Pulmonary artery endothelial cell (primary cell): Measurements from ENCODE around the gene APCDD1L. TPM values are rescaled to one million over a fixed set of nuclear protein-coding genes. Genes with fewer than 3 reads are reported as not detected.
"Not testable (repeated sequence)": the region's sequence is repeated elsewhere in the genome, so short reads cannot be mapped to it uniquely, and the experiment has no call there.

Experiments used
- DNase-seq: peaks from one replicate; pipeline ENCODE4 v3.0.0-alpha.2; 2011; ENCODE audit warnings: low read depth, low spot score
- total RNA-seq: library from RNA; depleted of rRNA; stranded (reverse); fragments of >200 nt; gene quantifications from 2 replicates; pipeline ENCODE4 v1.2.3, GENCODE V29; 2014

The APCDD1L gene
- total RNA-seq, 1 donor from 2014 or later, result 0.26 TPM

DNA sequence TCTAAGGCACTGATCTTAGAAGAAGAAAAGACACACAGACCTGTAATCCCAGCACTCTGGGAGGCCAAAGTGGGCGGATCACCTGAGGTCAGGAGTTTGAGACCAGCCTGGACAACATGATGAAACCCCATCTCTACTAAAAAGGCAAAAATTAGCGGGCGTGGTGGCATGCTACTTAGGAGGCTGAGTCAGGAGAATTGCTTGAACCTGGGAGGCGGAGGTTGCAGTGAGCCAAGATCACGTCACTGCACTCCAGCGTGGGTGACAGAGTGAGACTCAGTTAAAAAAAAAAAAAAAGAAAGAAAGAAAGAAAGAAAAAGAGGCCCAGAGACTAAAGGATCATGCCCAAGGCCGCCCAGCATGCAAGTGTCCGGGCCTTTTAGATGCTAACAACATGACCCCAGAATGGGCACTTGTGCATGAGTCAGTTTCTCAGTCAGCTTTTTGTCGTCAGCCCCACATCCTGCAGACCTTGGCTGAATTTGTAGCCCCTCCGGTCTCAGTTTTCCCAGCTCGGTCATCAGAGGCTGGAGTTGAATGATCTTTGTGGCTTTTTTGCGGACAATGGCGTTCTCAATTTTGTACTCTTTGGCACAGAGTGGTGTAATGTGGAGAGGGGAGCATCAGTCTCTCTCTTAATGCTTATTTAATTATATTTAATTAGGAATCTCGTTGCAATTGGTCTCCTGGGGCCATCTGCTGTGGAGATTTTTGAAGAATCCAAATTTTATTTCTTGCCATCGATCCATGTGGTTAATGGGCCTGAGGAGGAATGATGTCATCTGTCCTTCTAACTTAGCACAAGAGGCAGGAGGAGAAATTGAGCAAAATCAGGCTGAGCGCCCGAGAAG, 30.6 kb upstream of the APCDD1L start:
- no peak for DNase-seq

DNA sequence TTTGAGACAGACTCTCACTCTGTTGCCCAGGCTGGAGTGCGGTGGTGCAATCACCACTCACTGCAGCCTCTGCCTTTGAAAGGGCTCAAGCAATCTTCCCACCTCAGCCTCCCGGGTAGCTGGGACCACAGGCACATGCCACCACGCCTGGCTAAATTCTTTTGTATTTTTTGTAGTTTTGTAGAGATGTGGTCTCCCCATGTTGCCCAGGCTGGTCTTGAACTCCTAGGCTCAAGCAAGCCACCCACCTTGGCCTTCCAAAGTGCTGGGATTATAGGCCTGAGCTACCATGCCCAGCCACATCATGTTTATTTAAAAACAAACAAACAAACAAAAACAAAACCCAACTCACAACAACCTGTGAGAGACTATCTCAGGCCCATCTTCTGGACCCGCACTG, 29.7 kb upstream of the APCDD1L start:
- DNase-seq, result no peak

DNA sequence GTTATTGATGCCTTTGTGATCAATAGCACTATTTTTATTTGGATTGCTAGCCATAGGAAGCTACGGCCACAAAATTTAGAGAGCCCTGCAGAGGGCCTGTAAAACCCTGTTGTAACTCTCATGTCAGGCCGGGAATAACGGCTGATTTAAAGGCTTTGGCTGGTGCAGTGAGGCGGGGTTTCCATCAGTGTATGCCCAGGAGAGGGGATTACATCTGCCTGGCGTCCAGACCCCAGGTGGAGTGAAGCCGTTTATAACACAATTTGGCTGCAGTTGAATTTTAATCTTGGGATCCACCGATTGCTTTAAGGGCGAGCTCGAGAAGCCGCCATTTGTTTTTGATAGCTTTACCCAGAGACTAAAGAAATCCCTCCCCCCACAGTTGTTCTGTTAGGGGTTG, 29.1 kb upstream of the APCDD1L start:
- no peak for DNase-seq

DNA sequence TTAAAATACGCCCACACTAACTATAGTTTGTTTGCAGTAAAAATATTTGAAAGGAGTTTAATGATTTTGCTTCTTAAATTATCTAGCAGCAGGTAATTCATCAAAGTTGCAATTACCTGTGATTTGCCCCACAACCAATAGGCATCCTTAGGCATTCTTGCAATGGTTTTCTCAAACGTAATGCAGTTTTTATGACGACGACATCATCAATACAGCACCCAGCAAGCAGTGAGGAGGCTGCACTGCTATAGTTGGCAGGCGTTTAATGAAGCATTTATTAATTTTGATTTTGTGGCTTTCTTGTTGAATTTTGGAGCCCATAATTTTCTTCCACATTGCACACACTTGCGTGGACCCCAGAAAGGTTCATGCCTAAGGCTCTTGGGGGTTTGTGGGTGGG, 28.1 kb upstream of the APCDD1L start:
- no peak for DNase-seq

DNA sequence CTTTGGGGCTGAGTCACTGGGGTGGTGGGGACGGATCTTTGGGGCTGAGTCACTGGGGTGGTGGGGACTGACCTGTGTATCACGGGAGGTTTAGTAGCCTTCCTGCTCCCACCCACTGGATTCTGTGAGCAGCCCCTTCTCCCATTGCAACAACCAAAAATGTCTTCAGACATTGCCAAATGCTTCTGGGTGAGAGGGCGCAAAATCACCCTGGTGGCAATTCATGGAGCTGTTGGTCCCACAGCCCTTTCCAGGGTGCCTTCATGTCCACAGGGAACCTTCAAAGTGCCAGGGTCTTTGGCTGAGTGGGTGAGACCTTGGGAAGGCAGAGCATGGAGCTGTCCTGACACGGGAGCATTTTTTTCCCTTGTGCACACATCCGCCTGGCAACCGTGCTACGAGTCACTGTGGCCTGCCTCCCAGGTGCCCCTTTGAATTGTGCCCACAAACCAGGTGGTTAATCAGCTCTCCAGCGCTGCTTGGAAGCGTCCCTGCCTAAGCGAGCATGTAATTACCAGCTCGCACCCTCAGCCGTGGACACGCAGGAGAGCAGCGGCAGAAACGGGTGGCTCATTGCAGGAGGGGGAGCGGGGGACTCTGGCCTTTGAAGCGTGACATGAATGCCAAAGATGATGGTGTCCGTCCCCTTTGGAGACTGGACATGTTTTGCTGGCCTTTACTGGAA, 27.4 kb upstream of the APCDD1L start:
- no peak for DNase-seq

DNA sequence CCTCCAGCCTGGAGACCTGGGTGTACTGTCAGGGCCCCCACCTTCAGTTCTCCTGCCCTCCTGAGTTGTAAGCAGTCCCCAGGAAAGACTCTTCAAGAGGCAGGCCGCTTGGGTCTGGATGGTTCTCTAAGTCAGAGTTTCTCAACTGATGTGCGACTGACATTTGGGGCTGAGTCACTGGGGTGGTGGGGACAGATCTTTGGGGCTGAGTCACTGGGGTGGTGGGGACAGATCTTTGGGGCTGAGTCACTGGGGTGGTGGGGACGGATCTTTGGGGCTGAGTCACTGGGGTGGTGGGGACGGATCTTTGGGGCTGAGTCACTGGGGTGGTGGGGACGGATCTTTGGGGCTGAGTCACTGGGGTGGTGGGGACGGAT, 26.8 kb upstream of the APCDD1L start:
- DNase-seq, result not testable (repeated sequence)

DNA sequence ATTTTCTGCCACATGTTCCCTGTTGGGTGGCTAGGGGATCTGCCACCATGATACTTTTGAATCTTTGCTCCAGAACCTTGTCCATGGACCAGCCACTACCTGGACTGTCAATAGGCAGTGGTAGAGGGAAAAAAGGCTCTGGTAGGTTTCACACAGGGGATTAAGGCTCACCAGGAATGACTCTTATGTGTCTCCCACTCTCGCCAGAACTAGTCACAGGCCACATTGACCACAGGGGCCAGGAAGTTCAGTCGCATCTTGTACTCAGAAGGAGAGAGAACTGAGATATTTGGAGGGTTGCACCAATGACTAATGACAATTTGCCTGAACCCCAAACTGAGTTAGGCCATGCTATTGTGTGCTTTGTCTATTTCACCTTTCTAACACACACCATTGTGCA, 23.6 kb upstream of the APCDD1L start:
- DNase-seq, result no peak

DNA sequence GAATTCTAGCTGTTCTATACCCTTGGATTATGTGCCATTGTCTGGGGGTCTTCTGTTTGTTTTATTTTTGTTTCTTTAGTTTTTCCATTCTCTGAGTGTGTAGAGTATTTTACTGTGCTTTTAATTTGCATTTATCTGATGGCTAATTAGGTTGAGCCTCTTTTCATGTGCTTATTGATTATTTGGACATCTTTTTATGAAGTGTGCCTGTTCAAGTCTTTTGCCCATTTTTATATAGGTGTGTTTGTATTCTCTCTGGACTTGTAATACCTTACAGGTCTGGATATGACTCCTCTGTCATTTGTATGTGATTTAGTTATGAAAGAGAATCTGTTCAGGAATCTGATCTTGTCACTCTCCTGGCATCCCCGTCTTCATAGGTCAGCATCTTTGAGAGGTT, 22.6 kb upstream of the APCDD1L start:
- no peak for DNase-seq

DNA sequence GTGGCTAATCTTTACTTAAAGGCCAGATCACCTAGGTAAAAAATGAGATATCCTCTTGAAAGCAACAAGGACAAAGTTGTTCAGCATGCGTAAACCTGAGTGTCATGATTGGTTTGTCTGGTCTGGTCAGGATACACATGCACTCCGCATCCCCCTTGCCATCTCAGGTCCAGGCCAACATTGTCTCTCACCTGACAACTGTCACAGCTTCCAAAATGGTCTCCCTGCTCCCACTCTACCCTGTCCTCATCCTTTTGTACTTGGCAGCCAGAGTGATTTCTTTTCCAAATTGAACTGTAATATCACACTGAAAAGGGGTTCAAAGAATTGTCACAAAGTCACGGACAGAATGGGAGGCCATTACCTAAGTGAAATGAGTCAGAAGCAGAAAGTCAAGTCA, 21.1 kb upstream of the APCDD1L start:
- DNase-seq, result no peak

DNA sequence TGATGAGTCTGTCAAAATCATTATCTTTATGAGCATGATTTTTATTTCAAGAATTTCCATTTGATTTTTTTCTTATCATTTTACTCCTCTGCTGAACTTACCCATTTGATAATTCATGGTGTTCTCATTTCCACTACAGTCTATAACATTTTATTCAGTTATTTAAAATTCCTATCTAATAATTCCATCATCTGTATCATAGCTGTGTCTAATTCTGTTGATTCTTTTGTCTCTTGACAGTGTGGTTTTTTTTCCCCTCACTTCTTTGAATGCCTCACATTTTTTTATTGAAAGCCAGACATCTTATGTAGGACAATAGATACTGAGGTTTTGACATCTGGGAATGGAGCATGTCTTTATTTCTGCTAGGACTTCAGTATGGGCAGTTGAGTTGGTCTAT, 16.5 kb upstream of the APCDD1L start:
- no peak for DNase-seq

DNA sequence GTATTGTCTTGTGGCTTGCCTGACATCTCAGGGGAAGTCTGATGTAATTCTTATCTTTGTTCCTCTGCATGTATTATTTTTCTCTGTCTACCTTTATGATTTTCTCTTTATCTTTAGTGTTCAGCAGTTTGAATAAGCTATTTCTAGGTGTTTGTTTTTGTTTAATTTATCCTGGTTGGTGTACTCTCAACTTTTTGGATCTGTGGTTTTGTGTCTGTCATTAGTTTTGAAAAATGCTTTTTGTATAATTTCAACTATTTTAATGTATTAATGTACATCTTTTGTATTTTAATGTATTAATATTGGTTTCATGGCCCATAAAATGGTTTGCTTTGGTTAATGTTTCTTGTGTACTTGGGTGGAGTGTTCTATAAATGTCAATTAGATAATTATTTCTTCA, 15.9 kb upstream of the APCDD1L start:
- no peak for DNase-seq

DNA sequence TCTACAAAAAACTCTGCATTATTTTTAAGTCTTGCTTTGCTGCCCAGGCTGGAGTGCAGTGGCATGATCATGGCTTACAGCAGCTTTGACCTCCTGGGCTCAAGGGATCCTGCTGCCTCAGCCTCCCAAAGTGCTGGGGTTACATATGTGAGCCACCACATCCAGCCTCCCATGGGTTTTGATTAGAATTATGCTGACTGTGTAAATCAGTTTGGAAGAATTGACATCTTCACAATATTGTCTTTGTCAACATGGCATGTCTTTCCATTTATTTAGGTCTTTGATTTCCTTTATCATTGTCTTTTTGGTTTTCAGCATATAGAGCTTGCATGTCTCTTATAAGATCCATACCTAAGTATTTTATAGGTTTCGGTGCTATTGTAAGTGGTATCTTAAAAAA, 13.2 kb upstream of the APCDD1L start:
- DNase-seq, result no peak

DNA sequence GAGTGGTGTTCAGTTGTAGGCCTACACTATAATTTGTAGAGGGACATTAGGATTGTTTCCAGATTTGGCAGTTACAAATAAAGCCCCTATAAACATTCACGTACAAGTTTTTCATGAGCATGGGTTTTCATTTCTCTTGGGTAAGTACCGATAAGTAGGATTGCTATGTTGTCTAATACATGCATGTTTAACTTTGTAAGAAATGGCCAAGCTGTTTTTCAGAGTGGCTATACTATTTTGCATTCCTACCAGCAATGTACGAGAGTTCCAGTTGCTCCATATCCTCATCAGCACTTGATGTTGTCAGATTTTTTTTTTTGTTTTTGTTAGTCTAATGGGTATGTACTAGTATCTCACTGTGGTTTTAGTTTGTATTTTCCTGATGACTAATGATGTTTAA, 11.2 kb upstream of the APCDD1L start:
- DNase-seq, result no peak

DNA sequence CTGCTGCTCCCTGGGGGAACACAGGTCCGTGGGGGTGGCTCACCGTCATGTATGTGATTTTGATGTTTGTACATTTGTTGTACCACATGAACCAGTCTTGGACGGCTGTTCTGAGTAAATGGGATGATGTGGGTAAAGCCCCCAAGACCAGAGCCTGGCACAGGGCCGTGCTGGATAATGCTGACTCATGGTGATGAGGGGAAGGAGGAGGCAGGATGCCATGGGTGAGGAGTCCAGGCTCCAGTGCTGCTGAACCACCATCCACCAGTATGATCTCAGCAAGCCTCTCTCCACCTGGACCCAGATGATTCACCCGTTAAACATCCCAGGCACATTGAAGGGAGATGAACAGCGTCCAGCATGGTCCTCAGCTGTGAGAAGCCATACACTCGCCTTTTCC, 9.6 kb upstream of the APCDD1L start:
- DNase-seq, result no peak

DNA sequence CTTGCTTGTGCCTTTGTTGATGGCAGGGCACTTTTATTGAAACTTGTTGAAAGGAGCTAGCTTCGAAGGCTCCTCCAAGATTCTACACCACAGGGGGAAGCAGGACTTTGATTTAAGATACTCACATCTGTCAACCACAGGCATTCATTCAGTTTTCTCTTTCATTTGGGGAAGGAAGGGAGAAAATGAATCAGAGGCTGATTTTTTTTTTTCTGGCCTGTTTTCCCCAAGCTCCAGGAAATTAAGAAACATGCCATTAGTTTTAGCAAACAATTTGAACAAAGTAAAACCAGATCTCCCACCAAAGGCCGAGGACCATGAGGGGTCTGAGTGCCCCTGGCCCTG, 8.7 kb upstream of the APCDD1L start:
- DNase-seq, result no peak

DNA sequence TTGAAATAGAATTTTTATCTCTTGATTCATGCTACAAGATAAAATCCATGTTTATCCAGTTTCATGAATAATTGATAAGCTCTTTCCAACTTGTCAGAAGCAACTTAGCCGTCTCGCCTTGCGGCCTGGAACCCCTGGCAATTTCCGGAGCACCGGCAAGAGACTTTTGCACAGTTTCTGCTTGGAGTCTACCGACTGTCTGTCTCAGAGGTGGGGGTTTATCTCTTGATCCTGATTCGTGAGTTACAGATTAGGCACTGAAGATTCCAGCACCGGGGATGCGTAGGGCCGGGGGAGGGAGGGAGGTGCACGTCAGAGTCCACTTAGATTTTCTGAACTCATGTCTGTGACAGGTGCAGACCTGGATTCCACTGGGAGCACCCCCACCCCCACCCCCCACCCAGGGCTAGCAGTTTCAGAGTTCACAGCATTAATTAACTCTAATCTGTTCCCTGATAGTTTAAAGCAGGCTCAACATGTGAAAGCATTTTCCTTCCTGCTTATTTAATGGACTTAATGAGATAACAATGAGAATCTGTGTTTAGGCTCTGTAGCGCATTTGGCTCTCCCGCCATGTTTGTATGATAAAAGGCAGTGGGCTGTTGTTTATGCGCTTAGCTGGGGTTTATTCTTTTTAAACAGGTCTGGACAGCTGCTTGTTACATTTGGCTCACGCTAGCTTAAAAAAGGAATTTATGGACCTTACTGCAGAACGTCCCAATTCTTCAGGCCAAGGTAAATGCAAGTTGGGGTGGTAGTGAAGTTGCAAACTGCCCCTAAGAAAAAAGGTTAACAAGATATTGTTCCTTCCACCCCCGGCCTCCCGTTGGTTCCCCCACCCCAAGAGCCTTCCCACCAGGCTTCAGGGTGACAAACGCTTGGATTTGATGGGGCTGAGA, 8.1 kb upstream of the APCDD1L start:
- no peak for DNase-seq

DNA sequence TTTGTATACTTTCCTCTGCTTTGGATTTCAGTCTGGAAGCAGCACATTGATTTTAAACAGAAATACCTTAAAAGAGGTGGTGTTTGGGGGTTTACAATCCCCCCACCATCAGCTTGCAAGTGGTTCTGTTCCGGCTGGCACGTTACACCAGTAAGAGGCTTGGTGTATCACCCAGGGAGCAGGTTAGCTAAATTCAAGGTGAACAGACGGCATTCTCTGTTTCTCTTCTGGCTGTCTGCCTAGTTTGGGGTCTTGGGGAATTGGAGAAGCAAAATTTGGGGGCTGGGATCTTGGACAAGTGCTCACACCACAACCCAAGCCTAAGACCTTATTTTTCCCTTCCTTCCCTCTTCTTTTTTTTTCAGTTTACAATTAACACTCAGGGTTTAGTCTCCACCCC, 7.5 kb upstream of the APCDD1L start:
- no peak for DNase-seq

DNA sequence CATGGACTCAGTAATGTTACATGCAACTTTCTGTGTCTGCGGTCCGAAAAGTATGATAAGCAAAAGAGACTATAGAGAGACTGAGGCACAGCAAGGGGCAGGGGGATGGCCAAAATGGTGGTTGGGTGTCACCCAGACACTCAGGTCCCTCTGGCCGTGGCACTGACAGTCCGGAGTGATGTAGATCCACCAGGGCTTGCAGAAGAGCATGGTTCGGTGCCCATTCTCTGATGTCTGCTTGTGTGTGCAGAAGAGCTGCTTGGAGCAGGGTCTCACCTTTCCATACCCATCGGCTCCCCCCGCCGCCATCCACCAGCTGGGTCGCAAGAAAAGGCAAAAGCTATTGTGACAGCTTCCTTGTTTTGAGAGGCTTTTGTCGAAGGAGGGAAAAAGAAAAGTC, 6.6 kb upstream of the APCDD1L start:
- no peak for DNase-seq

DNA sequence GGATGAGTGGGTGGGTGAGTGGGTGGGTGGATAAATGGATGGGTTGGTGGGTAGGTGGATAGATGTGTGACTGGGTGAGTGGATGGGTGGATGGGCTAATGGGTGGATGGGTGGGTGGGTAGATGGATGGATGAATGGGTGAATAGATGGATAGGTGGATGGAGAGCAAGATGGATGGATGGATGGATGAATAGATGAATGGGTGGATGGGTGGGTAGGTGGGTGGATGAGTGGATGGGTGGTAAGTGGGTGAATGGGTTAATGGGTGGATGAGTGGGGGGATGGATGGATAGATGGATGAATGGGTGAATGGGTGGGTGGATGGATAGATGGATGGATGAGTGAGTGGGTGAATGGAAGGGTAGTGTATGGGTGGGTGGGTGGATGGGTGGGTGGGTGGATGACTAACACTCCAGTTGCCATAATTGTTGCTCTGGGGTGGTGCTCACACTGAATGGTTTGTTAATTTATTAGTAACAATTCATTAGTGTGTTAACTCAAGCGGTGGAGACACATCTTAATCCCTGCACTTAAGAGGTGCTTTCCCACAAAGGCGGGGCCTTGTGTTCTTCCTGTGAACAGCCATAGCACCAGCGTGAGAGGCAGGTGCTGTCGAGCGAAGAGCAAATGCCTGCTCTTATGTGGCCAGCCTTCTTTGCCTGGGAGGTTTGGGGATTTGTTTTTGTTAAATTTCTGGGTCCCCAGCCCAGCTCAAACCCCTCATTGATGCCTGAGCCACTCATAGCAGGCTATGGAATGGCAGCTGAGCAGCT, 4.9 kb upstream of the APCDD1L start:
- DNase-seq, result no peak

DNA sequence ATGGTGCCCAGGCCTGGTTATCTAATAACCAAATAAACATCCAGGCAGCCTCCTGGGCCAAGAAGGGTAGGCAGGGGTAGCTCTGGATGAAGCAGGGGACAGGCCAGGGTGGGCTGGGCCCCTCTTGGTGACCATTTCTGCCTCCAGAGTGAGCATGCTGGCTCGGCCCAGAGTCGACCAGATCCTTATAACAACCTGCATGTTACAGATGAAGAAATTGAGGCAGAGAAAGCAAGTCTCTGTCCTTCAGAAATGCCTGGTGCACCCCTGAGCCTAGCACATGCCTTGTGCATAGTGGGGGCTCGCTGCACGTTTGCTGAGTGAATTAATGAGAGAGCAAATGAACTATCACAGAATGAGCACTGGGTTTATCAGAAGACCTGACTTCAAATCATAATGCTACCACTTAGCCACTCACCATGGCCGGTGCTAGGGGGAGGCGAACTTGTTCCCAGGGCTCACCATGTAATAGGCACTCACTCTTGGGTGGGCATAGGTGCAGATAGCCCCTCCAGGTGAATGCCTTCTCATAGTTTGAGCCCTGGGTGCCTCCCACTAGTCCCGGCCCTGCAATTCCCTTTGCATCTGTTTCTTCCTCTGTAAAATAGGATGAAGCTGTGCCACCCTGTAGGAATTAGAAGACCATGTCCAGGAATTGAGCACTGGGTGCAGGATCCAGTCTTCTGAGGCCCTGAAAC, 3.8 kb upstream of the APCDD1L start:
- no peak for DNase-seq

DNA sequence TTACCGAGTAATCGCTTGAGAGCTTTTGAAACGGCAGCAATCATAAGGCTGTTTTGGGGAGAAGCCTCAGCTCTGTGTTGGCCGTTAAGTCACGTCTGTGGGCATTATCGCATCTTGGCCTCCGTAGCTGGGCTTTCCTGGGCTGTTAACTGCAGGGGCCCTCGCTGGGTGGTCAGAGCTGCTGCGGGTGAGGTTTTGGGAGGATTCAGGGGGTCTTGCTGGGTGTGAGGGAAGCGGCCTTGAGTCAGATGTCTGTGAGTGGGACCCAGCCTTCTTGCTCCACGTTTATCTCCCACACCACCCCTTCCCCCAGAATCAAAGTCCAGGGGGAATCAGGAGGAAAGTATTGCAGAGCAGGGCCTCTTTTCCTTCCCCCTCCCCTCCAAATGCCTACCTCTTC, 3.2 kb upstream of the APCDD1L start:
- DNase-seq, result no peak
